HL-60 (cell line): ENCODE data around the gene TCFL5.

Experiments
- DNase-seq, 2 experiments: peaks; one replicate each; pipeline ENCODE4 v3.0.0-alpha.2; 2010 to 2020; ENCODE audit warnings: low read depth in 1 of 2, low spot score in 1 of 2
- H3K27ac ChIP-seq: fragments of 250-450 bp; sonication (Bioruptor Pico); replicated peaks from 2 replicates; pipeline ENCODE4 v1.5.1; 2020; ENCODE audit warnings: mild to moderate bottlenecking, moderate library complexity
- H3K27me3 ChIP-seq: fragments of 250-450 bp; sonication (Bioruptor Pico); 2 replicates; pipeline ENCODE4 v1.5.1; 2021; ENCODE audit warnings: mild to moderate bottlenecking, moderate library complexity; ENCODE audit not compliant: insufficient read depth, poor library complexity, severe bottlenecking
- H3K4me3 ChIP-seq: replicated peaks from 2 replicates; pipeline ENCODE4 v1.5.1; 2011; ENCODE audit warnings: mild to moderate bottlenecking, control low read depth, low read length; ENCODE audit not compliant: insufficient read depth
- CTCF ChIP-seq: IDR thresholded peaks from one replicate; pipeline ENCODE4 v1.5.1; 2011; ENCODE audit warnings: low read length, control low read depth, inconsistent platforms; ENCODE audit not compliant: insufficient read depth
- GABPA ChIP-seq: IDR thresholded peaks from 2 replicates; pipeline ENCODE4 v1.6.1; 2012; ENCODE audit warnings: low read depth
- POLR2AphosphoS5 ChIP-seq: IDR thresholded peaks from 2 replicates; pipeline ENCODE4 v1.6.1; 2012; ENCODE audit warnings: low read depth
- REST ChIP-seq: IDR thresholded peaks from 2 replicates; pipeline ENCODE4 v1.6.1; 2012; ENCODE audit warnings: low read depth; ENCODE audit not compliant: insufficient replicate concordance
- SPI1 ChIP-seq: IDR thresholded peaks from 2 replicates; pipeline ENCODE4 v1.6.1; 2012; ENCODE audit warnings: low read depth, mild to moderate bottlenecking, borderline replicate concordance

Gene TCFL5

GRCh38 chr20:62814060-62814708, 47.4 kb downstream of the TCFL5 start:
- no peak for DNase-seq
- no peak overlapping the region for H3K27ac ChIP-seq

GRCh38 chr20:62813588-62813987, 48.0 kb downstream of the TCFL5 start:
- no peak for TF ChIP-seq SPI1
- no peak for TF ChIP-seq GABPA
- TF ChIP-seq REST, result no peak
- TF ChIP-seq CTCF, result no peak
- TF ChIP-seq POLR2AphosphoS5, result no peak
- DNase-seq, result no peak
- peaks cover 21% of the 10 kb centered on the region for H3K27me3 ChIP-seq
- H3K27ac ChIP-seq, result no peak overlapping the region
- no peak overlapping the region for H3K4me3 ChIP-seq

More at GRCh38 chr20:62814060-62814708, 47.4 kb downstream of the TCFL5 start:
- no peak overlapping the region for H3K4me3 ChIP-seq
- peaks cover 21% of the 10 kb centered on the region for H3K27me3 ChIP-seq
- TF ChIP-seq REST (no peak), SPI1 (no peak), POLR2AphosphoS5 (no peak), CTCF (no peak), GABPA (no peak)

- TF ChIP-seq CTCF (no peak), SPI1 (no peak), GABPA (no peak), POLR2AphosphoS5 (no peak), REST (no peak)
- DNase-seq, result no peak
- Histone ChIP-seq H3K27ac (peak overlapping the region; percentile 56), H3K27me3 (peaks cover 21% of the 10 kb centered on the region), H3K4me3 (no peak overlapping the region)
Observed at GRCh38 chr20:62812907-62813200, 48.8 kb downstream of the TCFL5 start.
